Activated CD8-positive, alpha-beta memory T cell treated with anti-CD3 and anti-CD28 coated beads, Interleukin-2, amount 50 U/mL, for 24 hours (primary cell): ENCODE data around the gene VDR.
A peak's percentile ranks its signal among the peaks of the same experiment; 100 is the strongest.
"Not testable (repeated sequence)": the region's sequence is repeated elsewhere in the genome, so short reads cannot be mapped to it uniquely, and the experiment has no call there.

Source experiments
- DNase-seq: peaks from one replicate; pipeline ENCODE4 v3.0.0-alpha.2; 2020; ENCODE audit errors: extremely low read depth

The VDR gene

GRCh38 chr12:47846294-47846996 is 58.3 kb downstream of the VDR start:
- no peak for DNase-seq

DNA sequence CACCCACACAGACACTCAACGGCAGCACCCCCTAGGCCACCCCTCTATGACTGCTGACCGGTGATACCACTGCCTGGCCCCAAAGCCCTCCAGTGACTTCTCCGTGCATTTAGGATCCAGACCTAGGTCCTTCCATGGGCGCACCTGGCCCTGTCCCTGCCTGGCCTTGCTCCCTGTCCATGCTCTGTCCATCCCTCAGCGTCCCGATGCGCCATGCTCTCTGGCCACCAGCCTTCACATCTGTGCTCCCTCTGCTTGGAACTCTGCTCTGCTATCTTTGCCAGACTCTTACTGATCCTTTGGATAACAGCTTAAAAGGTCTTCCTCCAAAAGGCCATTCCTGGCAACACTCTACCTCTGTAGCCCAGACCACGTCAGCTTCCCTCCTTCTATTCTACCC is 59.7 kb downstream of the VDR start:
- no peak for DNase-seq

DNA sequence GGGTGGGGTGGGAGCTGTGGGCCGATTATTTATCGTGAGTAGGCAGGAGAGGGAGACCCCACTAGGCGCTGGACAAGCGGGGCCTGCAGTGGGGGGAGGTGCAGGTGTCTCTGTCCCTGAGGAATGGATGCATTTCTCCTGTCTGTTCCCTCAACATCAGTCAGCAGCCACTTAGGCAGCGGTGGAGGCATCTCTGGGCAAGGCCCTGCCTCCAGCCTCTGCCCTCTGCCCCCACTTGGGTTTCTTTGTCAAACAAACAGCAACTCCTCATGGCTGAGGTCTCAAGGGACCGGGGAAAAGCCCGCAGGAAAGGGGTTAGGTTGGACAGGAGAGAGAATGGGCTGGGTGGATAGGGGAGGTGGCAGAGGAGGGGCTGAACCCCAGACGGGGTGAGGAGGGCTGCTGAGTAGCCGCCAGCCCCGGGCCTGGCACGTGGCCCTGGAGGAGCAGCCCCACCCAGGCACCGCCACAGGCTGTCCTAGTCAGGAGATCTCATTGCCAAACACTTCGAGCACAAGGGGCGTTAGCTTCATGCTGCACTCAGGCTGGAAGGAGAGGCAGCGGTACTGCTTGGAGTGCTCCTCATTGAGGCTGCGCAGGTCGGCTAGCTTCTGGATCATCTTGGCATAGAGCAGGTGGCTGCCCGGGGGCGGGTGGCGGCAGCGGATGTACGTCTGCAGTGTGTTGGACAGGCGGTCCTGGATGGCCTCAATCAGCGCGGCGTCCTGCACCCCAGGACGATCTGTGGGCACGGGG is 60.4 kb downstream of the VDR start:
- no peak for DNase-seq

- DNase-seq = no peak
Observed at GRCh38 chr12:47843226-47843980, 61.4 kb downstream of the VDR start.

GRCh38 chr12:47842543-47842942 is 62.3 kb downstream of the VDR start:
- DNase-seq = not testable (repeated sequence)

DNA sequence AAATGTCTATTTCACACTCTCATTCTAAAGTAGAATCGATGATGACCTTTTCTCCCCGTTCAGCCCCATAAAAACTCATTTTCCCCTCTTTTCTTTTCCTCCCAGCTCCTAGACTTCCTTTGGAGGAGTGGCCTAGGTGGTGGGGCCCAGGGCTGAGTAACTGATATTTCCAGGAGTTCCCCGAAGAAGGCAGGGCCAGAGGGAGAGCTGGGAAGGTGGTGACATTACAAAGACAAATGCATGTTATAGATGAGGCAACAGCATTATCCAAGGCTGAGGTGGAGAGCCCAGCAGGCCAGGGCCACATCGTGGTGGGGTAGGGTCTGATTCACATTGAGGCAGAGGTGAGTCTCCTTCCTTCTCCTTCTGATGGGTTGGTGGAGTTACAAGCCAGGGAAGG is 62.9 kb downstream of the VDR start:
- no peak for DNase-seq

DNA sequence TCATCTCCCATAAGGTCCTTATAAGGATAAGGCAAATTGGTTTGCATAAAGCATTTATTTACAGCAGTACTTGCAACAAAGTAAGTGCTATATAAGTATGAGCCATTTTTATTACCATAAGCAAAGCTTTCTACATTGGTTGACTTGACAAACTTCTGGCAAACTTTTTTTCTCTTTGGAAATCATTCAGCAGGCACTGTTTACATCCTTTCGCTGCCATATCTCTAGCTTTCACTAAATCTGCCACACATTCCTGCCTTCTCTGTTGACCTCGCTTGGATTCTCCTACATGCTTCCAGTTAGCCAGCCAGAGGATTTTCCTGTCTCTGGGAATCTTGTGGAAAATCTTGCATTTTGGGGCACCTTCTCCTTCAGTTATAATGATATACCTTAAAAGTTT is 63.3 kb downstream of the VDR start:
- DNase-seq = no peak

DNA sequence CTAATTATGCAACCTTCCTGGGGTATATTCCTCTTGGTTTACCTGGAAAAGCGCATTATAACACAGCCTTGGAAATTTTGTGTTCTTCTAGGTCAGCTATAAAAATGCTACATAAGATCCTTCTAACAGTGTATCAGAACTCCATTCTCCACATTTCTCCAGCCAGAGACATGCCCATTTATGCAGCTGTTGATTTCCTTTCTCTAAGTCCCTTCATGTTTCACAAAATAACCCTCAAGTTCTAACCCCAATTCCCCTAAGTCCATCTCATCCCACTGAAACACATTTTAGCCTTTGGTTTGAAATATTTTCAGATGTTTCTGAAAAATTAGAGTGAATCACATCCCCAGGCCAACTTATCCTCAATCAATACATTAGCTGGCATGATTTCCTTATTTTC is 64.2 kb downstream of the VDR start:
- no peak for DNase-seq

GRCh38 chr12:47839214-47839876 is 65.4 kb downstream of the VDR start:
- DNase-seq = no peak

DNA sequence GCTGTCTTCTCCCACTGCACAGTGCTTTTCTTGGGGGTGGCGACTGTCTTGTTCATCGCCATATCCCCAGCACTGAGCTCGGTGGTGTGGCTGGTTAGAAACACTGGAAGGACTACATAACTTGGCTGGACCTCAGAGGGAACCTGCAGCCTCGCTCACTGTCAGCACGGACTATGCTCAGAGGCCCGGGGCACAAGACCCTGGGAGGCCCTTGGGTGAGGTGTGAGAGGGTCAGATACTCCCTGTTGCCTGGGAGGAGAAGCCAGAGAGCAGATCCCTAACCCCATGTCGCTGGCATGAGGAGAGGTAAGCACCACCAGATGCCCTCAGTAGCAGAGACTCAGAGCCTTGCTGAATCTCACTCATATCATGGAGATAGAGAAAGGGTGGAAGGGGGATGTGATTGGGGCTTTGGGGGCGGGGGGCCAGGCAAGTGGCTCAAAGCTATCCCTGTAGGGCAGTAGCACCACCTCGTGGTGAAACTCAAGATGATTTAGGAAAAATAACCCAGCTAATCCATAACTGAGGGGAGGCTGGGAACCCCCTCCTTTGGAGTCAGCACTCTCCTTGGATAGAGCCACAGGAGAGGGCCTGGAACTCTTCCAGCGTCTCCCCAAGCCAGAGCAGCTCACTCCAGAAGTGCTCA is 66.4 kb downstream of the VDR start:
- DNase-seq = no peak

DNA sequence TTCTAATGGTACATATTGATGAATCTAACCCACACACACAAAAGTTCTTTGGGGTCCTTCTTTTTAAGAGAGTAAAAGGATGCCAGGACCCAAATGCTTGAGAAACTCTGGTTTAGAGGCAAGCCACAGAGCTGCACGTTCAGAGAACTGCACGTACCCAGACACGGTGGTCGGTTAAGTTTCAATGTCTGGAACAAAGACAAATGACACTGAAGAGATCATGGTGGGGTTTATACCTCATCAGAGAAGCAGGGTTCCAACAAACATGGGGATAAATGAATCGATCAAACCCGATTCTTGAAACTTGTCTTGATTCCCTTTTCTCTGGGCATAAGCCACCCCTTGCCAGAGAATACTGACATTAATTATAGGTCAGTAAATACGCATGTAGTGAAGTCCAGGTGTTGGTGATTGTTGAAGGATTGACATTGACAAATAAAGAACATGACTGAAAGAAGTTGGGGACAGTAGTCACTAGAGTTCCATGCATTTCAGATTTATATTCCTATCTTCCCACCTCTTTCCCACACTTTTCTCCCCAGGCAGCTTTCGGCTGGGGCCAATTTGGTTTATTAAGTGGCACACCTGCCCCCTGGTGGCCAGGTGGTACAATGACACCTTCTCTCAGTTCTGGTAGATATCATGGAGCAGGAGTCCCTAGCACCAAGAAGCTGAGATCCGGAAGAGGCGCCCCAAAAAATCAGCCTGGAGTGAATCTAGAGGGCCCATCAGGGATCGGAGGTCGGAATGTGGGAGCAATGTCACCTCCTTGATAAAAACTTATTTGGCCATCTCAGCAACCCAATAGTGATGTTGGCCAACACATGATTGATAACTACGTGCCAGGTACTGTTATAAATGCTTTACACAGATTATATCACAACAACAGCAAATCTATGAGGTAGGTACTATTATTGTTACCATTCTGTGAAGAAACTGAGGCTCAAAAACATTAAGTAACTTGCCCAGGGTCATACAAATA is 67.3 kb downstream of the VDR start:
- DNase-seq = no peak

DNA sequence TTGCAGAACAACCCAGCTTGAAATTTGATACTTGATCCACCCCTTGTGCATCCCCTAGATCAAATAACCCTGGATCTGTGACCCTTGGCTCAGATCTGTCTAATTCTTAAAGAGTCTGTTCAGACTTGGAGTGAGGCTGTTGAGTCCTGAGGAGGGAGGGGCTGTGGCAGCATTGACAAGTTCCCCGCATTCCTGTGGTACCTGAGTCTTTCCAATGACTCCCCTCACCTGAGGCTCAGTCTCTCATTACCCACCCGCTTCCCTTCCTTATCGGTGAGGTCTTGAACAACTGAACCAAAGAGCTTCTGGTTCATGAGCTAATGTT is 69.0 kb downstream of the VDR start:
- no peak for DNase-seq

DNA sequence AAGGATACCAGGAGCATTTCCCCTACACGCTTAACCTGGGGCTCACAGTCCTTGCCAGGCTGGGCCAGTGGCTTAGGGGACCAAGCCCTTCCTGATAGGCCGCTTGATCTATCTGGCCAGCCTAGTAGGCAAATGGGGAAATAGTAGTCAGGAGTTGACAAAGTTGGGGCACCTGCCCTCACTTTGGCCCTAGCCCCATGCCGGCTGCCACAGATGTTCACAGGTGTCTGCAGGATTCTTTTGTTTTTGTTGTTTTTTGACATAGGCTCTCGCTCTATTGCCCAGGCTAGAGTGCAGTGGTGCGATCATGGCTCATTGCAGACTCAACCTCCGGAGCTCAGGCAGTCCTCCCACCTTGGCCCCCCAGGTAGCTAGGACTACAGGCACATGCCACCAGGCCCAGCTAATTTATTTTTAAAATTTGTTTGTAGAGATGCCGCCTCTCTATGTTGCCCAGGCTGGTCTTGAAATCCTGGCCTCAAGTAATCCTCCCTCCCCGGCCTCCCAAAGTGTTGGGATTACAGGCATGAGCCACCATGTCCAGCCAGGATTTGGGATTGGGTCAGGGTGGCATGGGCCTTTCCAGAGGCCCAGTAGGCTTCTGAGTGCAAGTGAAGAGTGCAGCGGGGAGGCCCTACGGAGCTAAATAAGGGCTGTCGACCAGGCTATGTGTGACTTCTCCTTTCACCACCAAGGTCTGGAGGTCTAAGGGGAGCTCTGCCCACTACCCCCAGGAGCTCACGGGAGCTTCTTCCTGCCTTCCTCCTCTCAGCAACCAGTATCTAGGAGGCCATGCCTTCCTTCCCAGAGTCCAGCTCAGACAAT is 69.6 kb downstream of the VDR start:
- no peak for DNase-seq

GRCh38 chr12:47834199-47834903 is 70.4 kb downstream of the VDR start:
- DNase-seq = no peak

GRCh38 chr12:47833591-47834012 is 71.2 kb downstream of the VDR start:
- DNase-seq = no peak

DNA sequence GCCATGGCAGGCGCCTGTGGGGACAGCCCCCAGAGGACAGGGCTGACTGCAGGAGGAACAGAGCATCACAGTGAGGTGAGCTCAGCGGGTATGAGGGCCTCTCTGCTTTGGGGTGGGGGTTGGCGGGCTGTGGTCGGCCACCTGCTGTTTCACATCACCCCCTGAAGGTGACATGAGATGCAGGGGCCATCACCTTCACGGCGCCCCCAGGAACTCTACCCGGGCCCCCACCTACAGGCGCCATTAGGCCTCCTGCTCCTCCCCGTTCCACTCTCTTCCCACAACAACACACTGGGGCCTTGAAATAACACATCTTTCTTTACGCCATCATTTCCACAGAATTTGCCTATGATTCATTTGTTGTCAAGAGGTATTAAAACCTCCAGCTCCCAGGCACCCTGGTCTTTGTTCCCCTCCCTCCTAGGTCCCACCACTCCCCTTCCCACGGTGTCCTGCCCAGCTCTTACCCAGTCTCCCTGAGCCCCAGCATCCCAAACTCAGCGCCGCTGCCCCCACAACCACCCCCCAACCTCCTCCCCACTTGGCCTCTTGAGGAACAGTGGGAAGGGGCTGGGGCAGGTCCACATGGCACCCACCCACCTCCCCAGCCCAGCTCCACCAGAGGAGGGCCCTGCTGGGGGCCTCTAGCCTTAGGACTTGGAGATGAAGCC is 72.4 kb downstream of the VDR start:
- DNase-seq = peak; percentile 53

DNA sequence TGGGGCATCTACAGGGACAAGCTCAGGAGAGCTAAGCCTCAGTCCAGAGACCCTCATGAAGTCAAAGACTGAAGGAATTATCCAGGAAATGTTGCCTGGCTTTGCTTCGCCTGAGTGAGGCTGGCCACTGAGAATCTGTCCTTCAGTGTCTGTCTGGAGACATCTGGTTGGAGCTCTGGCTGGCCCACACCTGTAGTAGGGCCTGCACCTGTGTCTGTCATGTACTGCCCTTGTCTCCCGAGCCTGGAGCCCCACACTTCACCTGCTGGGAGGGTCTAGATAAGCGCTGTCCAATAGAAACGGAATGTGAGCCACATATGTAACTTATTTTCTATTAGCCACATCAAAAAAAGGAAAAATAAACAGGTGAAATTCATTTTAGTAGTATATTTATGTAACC is 75.2 kb downstream of the VDR start:
- DNase-seq = no peak

DNA sequence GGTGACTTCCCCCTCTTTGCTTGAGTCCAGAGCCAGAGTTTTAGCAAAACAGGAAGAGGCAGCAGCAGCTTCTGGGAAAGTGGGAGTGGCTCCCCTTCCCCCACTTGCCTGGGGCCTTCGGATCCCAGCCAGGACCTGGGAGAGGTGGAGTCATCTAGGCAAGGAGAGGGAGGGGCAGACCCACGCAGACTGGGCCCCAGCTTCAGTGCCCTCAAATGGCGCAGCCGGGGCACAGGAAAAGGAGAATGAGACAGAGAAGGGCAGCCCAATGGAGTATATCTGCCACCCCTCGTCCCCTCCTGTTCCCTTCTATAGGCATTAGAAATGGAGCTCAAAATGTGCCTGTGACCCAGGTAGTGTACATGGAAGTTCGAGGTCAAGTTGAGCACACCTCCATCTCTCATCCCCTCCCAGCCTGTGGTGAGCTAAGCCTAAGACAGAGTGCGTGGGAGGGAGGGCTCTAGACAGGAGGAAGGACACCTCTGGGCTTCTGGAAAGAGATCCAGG is 75.8 kb downstream of the VDR start:
- no peak for DNase-seq
